Body of pancreas (tissue), 4 donors: Measurements from ENCODE around the gene AUH. TPM values are rescaled to one million over a fixed set of nuclear protein-coding genes. Genes with fewer than 3 reads are reported as not detected.
A peak's percentile ranks its signal among the peaks of the same experiment; 100 is the strongest.

Source experiments
- ATAC-seq: fragments of 150-250 bp; one replicate; pipeline ENCODE4 v1.9.1; 2016
- DNase-seq, 4 donors: peaks; one replicate each; pipeline ENCODE4 v3.0.0-alpha.2; 2019
- H3K27ac ChIP-seq, 4 donors: fragments of 200-600 bp; sonication (generic); 1 replicate in 3 of 4; 2 replicates in 1 of 4; pipeline versions ENCODE4 v1.5.1 to v1.6.1; 2016 to 2019; ENCODE audit warnings: mild to moderate bottlenecking in 1 of 4, mixed read lengths in 1 of 4, moderate library complexity in 1 of 4
- H3K27me3 ChIP-seq, 2 donors: fragments of 200-600 bp; sonication (generic); one replicate each; pipeline ENCODE4 v1.6.0; 2016; ENCODE audit warnings: mild to moderate bottlenecking in 1 of 2
- H3K36me3 ChIP-seq, 2 donors: fragments of 200-600 bp; sonication (generic); replicated peaks in 1 of 2; 2 replicates each; pipeline ENCODE4 v1.5.1; 2016; ENCODE audit warnings: low read depth in 2 of 2; ENCODE audit not compliant: insufficient read depth in 1 of 2
- H3K4me1 ChIP-seq: fragments of 200-600 bp; sonication (generic); one replicate; pipeline ENCODE4 v1.6.0; 2016
- H3K4me3 ChIP-seq, 2 donors: fragments of 200-600 bp; sonication (generic); 1 replicate in 1 of 2; 2 replicates in 1 of 2; pipeline ENCODE4 v1.5.1; 2016 to 2019
- H3K9me3 ChIP-seq, 3 donors: fragments of 200-600 bp; sonication (generic); 1 replicate in 2 of 3; 2 replicates in 1 of 3; pipeline ENCODE4 v1.5.1; 2016
- CTCF ChIP-seq, 7 experiments: fragments of 450-650 bp in 4 of 7; fragments of 200-600 bp in 3 of 7; sonication (generic) in 3 of 7; IDR thresholded peaks; one replicate each; pipeline ENCODE4 v1.5.1; 2016 to 2019; ENCODE audit warnings: antibody characterized with exemption in 7 of 7
- POLR2A ChIP-seq, 3 donors: fragments of 450-650 bp; IDR thresholded peaks; one replicate each; pipeline ENCODE4 v1.6.1; 2016; ENCODE audit warnings: antibody characterized with exemption in 3 of 3, mild to moderate bottlenecking in 2 of 3
- WGBS, 2 donors: methylation state at CpG; one replicate each; pipeline ENCODE4 v1.1.5; 2017; 5-methylcytosine and 5-hydroxymethylcytosine counted together
- intact Hi-C: fragments of 100-400 bp; cut with DNase I; formaldehyde crosslinking; loops from one replicate; pipeline ENCODE4 v1.15.1; 2023
- total RNA-seq, 2 donors: library from RNA; depleted of rRNA; stranded (reverse); fragments of >200 nt; gene quantifications; one replicate each; pipeline ENCODE4 v1.1.0, GENCODE V29; 2016

AUH gene
- total RNA-seq, 2 donors from 2014 or later, result 47.7 to 75.8 TPM

GRCh38 chr9:91296354-91296753 is 65.4 kb downstream of the AUH start:
- no peak for TF ChIP-seq POLR2A (IDR thresholded peaks at IDR 0.05)
- no peak for TF ChIP-seq CTCF (IDR thresholded peaks at IDR 0.05)
- H3K4me1 ChIP-seq, result peaks cover 31% of the 10 kb centered on the region
- H3K4me3 ChIP-seq, result no peak overlapping the region
- no peaks in the 10 kb centered on the region for H3K9me3 ChIP-seq
- H3K27ac ChIP-seq, result no peak overlapping the region
- peaks cover 0 to 9% of the 10 kb centered on the region in 2 donors for H3K36me3 ChIP-seq
- DNase-seq, result no peak
- H3K27me3 ChIP-seq, result no peaks in the 10 kb centered on the region
- intact Hi-C loops, result no loop called here
- ATAC-seq, result no peak

GRCh38 chr9:91295357-91295756 is 66.4 kb downstream of the AUH start:
- DNase-seq, result no peak
- Histone ChIP-seq H3K36me3 (peaks cover 0 to 9% of the 10 kb centered on the region in 2 donors), H3K9me3 (no peaks in the 10 kb centered on the region), H3K27ac (no peak overlapping the region), H3K27me3 (no peaks in the 10 kb centered on the region), H3K4me1 (peaks cover 21% of the 10 kb centered on the region), H3K4me3 (no peak overlapping the region)
- TF ChIP-seq CTCF (IDR thresholded peaks at IDR 0.05), result no peak
- TF ChIP-seq POLR2A (IDR thresholded peaks at IDR 0.05), result no peak
- intact Hi-C loops, result no loop called here
- 86 to 100% methylated on average over 2 of the region's 2 CpGs for WGBS, 2 donors
- ATAC-seq, result no peak

- DNase-seq, result no peak
- no peak for TF ChIP-seq CTCF (IDR thresholded peaks at IDR 0.05)
- no peak for TF ChIP-seq POLR2A (IDR thresholded peaks at IDR 0.05)
- H3K27me3 ChIP-seq, result no peaks in the 10 kb centered on the region
- no peaks in the 10 kb centered on the region for H3K4me1 ChIP-seq
- H3K4me3 ChIP-seq, result no peak overlapping the region
- H3K36me3 ChIP-seq, result peaks cover 0 to 9% of the 10 kb centered on the region in 2 donors
- intact Hi-C loops, result no loop called here
- H3K27ac ChIP-seq, result no peak overlapping the region
- no peaks in the 10 kb centered on the region for H3K9me3 ChIP-seq
- ATAC-seq, result no peak
- WGBS, 2 donors, result 89 to 91% methylated on average over 4 of the region's 4 CpGs
These were observed 69.9 kb downstream of the AUH start for GRCh38 chr9:91291866-91292265.

GRCh38 chr9:91289244-91289643 is 72.5 kb downstream of the AUH start:
- intact Hi-C loops, result no loop called here
- peaks cover 0 to 2% of the 10 kb centered on the region in 2 donors for H3K36me3 ChIP-seq
- H3K4me1 ChIP-seq, result peaks cover 16% of the 10 kb centered on the region
- TF ChIP-seq POLR2A (IDR thresholded peaks at IDR 0.05), result no peak
- no peak for TF ChIP-seq CTCF (IDR thresholded peaks at IDR 0.05)
- no peaks in the 10 kb centered on the region for H3K9me3 ChIP-seq
- 78 to 96% methylated on average over 1 of the region's 1 CpG for WGBS, 2 donors
- no peak overlapping the region for H3K27ac ChIP-seq
- DNase-seq (no peak), ATAC-seq (no peak)
- H3K4me3 ChIP-seq, result no peak overlapping the region
- no peaks in the 10 kb centered on the region for H3K27me3 ChIP-seq

- peak; percentile 90 for ATAC-seq
- H3K9me3 ChIP-seq, result no peaks in the 10 kb centered on the region
- peaks cover 16% of the 10 kb centered on the region for H3K4me1 ChIP-seq
- H3K4me3 ChIP-seq, result no peak overlapping the region
- peak overlapping the region; percentile 35 to 82 (median 66) for H3K27ac ChIP-seq
- DNase-seq, result peak in 3 of 4 donors; percentile 25 to 35 (median 30)
- H3K27me3 ChIP-seq, result no peaks in the 10 kb centered on the region
- H3K36me3 ChIP-seq, result no peaks in the 10 kb centered on the region
- TF ChIP-seq CTCF (IDR thresholded peaks at IDR 0.05) (no peak), POLR2A (IDR thresholded peaks at IDR 0.05) (no peak)
- intact Hi-C loops, result no loop called here
- WGBS, 2 donors, result 14 to 19% methylated on average over 6 of the region's 6 CpGs
These were observed 75.9 kb downstream of the AUH start for GRCh38 chr9:91285729-91286353.
